Astrocyte of the cerebellum (primary cell): ENCODE data around the gene CYREN.

Experiments
- DNase-seq: peaks from one replicate; pipeline ENCODE4 v3.0.0-alpha.2; 2011; ENCODE audit warnings: low read depth
- H3K4me3 ChIP-seq: 2 replicates; pipeline ENCODE4 v1.5.1; 2011; ENCODE audit warnings: mild to moderate bottlenecking, low read depth, low read length, moderate library complexity
- CTCF ChIP-seq: IDR thresholded peaks from 2 replicates; pipeline ENCODE4 v1.5.1; 2012; ENCODE audit warnings: low read length, low read depth, moderate library complexity, mild to moderate bottlenecking; ENCODE audit errors: missing control alignments
- in situ Hi-C: cut with HindIII; loops from 2 replicates; pipeline ENCODE4 v1.10.0; 2017; ENCODE audit warnings: low sequenced_read_pairs

CYREN gene

GRCh38 chr7:135181261-135181928 is 10.9 kb upstream of the CYREN start:
- no peak for DNase-seq
- no peak for TF ChIP-seq CTCF
- in situ Hi-C loops, result no loop called here
- H3K4me3 ChIP-seq, result no peak overlapping the region

DNA sequence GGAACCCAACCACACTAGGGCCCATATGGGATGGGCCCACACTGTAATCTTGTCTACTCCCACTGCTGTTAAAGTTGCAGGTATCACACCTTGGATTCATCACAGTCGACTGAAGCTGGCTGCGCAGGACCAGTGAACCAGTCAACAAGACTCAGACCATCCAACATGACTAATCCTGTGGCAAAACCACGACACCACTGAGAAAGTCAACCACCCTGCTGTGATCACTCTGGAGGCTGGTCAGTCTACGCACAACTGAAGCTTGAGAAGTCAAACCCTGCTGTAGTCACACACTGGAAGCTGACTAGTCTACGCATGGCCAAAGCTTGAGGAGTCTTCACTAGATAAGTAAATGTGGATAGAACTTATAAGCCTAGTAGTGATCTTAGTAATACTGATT is 9.6 kb upstream of the CYREN start:
- in situ Hi-C loops, result no loop called here
- H3K4me3 ChIP-seq, result no peak overlapping the region
- no peak for TF ChIP-seq CTCF
- no peak for DNase-seq

DNA sequence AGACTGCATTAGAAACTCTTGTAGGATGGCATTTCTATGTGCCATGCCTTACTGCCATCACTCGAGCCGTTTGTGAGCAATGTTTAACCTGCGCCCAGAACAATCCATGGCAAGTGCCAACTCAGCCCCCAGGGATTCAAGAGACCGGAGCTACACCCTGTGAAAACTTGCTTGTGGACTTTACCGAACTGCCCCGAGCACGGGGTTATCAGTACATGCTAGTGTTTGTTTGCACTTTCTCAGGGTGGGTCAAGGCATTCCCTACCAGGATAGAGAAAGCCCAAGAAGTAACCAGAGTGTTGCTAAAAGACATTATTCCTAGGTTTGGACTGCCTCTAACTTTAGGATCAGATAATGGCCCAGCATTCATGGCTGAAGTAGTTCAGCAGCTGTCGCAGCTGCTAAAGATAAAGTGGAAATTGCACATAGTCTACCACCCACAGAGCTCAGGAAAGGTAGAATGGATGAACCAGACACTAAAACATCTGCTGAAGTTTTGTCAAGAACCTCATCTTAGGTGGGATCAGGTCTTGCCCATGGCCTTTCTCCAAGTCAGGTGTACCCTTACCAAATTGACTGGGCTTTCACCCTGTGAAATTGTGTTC is 8.9 kb upstream of the CYREN start:
- in situ Hi-C loops, result no loop called here
- no peak overlapping the region for H3K4me3 ChIP-seq
- no peak for TF ChIP-seq CTCF
- no peak for DNase-seq

GRCh38 chr7:135178364-135178763 is 7.9 kb upstream of the CYREN start:
- no peak for TF ChIP-seq CTCF
- no peak overlapping the region for H3K4me3 ChIP-seq
- in situ Hi-C loops, result no loop called here
- DNase-seq, result no peak

- DNase-seq, result no peak
- no peak for TF ChIP-seq CTCF
- in situ Hi-C loops, result no loop called here
- H3K4me3 ChIP-seq, result no peak overlapping the region
Observed at GRCh38 chr7:135177028-135177696, 6.7 kb upstream of the CYREN start.

GRCh38 chr7:135175931-135176330 is 5.4 kb upstream of the CYREN start:
- no peak for TF ChIP-seq CTCF
- DNase-seq, result no peak
- H3K4me3 ChIP-seq, result no peak overlapping the region
- in situ Hi-C loops, result no loop called here
